Smooth muscle cell (in vitro differentiated cells): ENCODE data around the gene INAVA. TPM values are rescaled to one million over a fixed set of nuclear protein-coding genes. Genes with fewer than 3 reads are reported as not detected.

Source experiments
- DNase-seq: peaks from one replicate; lab custom pipeline; 2025; ENCODE audit not compliant: unreplicated experiment; lab: John Stamatoyannopoulos, UW
- H2AFZ ChIP-seq: fragments of 200-600 bp; sonication (generic); 2 replicates; pipeline ENCODE4 v1.6.0; 2016; ENCODE audit warnings: antibody characterized with exemption, low read depth, mild to moderate bottlenecking
- H3F3A ChIP-seq: fragments of 200-600 bp; sonication (generic); 2 replicates; pipeline ENCODE4 v1.6.0; 2017; ENCODE audit warnings: antibody characterized with exemption, low read depth
- H3K27ac ChIP-seq: fragments of 200-600 bp; sonication (generic); 2 replicates; pipeline ENCODE4 v1.5.1; 2016; ENCODE audit warnings: low read depth, mild to moderate bottlenecking
- H3K27me3 ChIP-seq: fragments of 200-600 bp; sonication (generic); 2 replicates; pipeline ENCODE4 v1.6.1; 2016; ENCODE audit warnings: low read depth, mild to moderate bottlenecking
- H3K36me3 ChIP-seq: fragments of 200-600 bp; sonication (generic); 2 replicates; pipeline ENCODE4 v1.5.1; 2016; ENCODE audit warnings: low read depth
- H3K4me1 ChIP-seq: fragments of 200-600 bp; sonication (generic); 2 replicates; pipeline ENCODE4 v1.5.1; 2016; ENCODE audit warnings: low read depth
- H3K4me2 ChIP-seq: fragments of 200-600 bp; sonication (generic); 2 replicates; pipeline ENCODE4 v1.6.0; 2016; ENCODE audit warnings: mild to moderate bottlenecking
- H3K4me3 ChIP-seq: fragments of 200-600 bp; sonication (generic); 2 replicates; pipeline ENCODE4 v1.5.1; 2016; ENCODE audit warnings: mild to moderate bottlenecking
- H3K79me2 ChIP-seq: fragments of 200-600 bp; sonication (generic); 2 replicates; pipeline ENCODE4 v1.6.0; 2016; ENCODE audit warnings: low read depth, mild to moderate bottlenecking
- H3K9ac ChIP-seq: fragments of 200-600 bp; sonication (generic); 2 replicates; pipeline ENCODE4 v1.6.0; 2016; ENCODE audit warnings: low read depth
- H3K9me3 ChIP-seq: fragments of 200-600 bp; sonication (generic); replicated peaks from 2 replicates; pipeline ENCODE4 v1.5.1; 2016; ENCODE audit warnings: low read depth
- H4K20me1 ChIP-seq: fragments of 200-600 bp; sonication (generic); 2 replicates; pipeline ENCODE4 v1.6.0; 2016; ENCODE audit warnings: low read depth
- WGBS: methylation state at CpG from one replicate; pipeline ENCODE4 v1.1.7; 2016; ENCODE audit warnings: low lambda C conversion rate; 5-methylcytosine and 5-hydroxymethylcytosine counted together
- polyA plus RNA-seq: library from polyadenylated mRNA; unstranded; fragments of >200 nt; fragmentation: Nextera tagmentation; extraction: Ambion mirVana; gene quantifications from 2 replicates; pipeline ENCODE4 v1.2.1, GENCODE V29; 2016
- total RNA-seq: library from RNA; depleted of rRNA; stranded (reverse); fragments of >200 nt; gene quantifications from 2 replicates; pipeline ENCODE4 v1.2.3, GENCODE V29; 2014
- TF ChIP-seq, protein P1 (sequence below): fragments of 200-600 bp; sonication (generic); IDR thresholded peaks from 2 replicates; pipeline ENCODE4 v1.5.1; 2017; ENCODE audit warnings: borderline replicate concordance, mild to moderate bottlenecking, antibody characterized with exemption; ENCODE audit not compliant: insufficient read depth, poor library complexity, severe bottlenecking

The INAVA gene
- total and polyA plus RNA-seq, 2 experiments from 2014 or later, result 10.1 to 16.9 TPM

DNA sequence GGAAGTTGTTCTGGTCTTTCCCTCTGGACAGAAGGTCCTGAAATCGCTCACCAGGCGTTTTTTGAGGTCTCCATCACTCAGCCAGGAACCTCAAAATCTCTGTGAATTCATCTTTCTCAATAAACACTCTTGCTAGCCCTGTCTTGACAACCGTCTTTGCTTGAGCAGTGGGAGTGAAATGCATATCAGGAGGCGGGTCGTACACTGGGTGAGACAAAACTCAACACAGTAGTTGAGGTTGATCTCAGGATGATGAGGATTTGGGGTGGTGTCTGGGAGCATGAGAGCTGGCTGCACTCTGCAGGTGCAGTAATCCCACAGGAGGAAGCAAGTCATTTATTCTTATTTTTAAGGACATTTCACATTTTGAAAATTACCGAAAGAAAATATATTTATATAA, 20.0 kb upstream of the INAVA start:
- H3K4me3 ChIP-seq, result no peak overlapping the region
- no peak overlapping the region for H2AFZ ChIP-seq
- no peaks in the 10 kb centered on the region for H3K27me3 ChIP-seq
- TF ChIP-seq, protein P1, sequence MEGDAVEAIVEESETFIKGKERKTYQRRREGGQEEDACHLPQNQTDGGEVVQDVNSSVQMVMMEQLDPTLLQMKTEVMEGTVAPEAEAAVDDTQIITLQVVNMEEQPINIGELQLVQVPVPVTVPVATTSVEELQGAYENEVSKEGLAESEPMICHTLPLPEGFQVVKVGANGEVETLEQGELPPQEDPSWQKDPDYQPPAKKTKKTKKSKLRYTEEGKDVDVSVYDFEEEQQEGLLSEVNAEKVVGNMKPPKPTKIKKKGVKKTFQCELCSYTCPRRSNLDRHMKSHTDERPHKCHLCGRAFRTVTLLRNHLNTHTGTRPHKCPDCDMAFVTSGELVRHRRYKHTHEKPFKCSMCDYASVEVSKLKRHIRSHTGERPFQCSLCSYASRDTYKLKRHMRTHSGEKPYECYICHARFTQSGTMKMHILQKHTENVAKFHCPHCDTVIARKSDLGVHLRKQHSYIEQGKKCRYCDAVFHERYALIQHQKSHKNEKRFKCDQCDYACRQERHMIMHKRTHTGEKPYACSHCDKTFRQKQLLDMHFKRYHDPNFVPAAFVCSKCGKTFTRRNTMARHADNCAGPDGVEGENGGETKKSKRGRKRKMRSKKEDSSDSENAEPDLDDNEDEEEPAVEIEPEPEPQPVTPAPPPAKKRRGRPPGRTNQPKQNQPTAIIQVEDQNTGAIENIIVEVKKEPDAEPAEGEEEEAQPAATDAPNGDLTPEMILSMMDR, result no peak
- no peak for DNase-seq
- no peaks in the 10 kb centered on the region for H4K20me1 ChIP-seq
- no peak overlapping the region for H3K27ac ChIP-seq
- no peak overlapping the region for H3K4me2 ChIP-seq
- no peaks in the 10 kb centered on the region for H3K4me1 ChIP-seq
- no peaks in the 10 kb centered on the region for H3K9me3 ChIP-seq
- no peaks in the 10 kb centered on the region for H3K79me2 ChIP-seq
- H3F3A ChIP-seq, result no peaks in the 10 kb centered on the region
- no peaks in the 10 kb centered on the region for H3K36me3 ChIP-seq
- WGBS, result 81% methylated on average over 6 of the region's 6 CpGs
- no peak overlapping the region for H3K9ac ChIP-seq

DNA sequence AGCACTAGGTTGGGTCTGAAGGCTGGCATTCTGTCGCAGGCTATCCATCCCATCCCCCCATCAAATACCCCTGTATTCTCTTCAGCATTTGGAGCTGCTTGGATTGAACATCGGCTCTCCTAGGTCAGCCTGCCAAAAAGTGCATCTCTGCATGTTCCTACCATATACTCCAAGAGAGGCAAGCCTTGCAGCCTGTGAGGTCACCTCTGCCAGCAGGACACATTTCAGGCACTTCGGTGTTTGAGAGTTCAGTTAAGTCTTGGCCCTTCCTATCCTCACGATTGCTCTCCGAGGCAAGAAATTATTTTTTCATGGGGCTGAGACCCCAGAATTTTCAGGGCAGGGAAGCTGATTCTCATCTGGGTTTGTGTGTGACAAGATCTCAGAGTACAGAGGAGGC, 19.3 kb upstream of the INAVA start:
- no peak overlapping the region for H2AFZ ChIP-seq
- H3K4me2 ChIP-seq, result no peak overlapping the region
- no peaks in the 10 kb centered on the region for H3K27me3 ChIP-seq
- no peaks in the 10 kb centered on the region for H3K9me3 ChIP-seq
- no peak for DNase-seq
- H3K27ac ChIP-seq, result no peak overlapping the region
- H3K4me3 ChIP-seq, result no peak overlapping the region
- H3K79me2 ChIP-seq, result no peaks in the 10 kb centered on the region
- no peaks in the 10 kb centered on the region for H3K36me3 ChIP-seq
- H3K4me1 ChIP-seq, result no peaks in the 10 kb centered on the region
- no peak overlapping the region for H3K9ac ChIP-seq
- H4K20me1 ChIP-seq, result no peaks in the 10 kb centered on the region
- TF ChIP-seq, protein P1, result no peak
- no peaks in the 10 kb centered on the region for H3F3A ChIP-seq
- WGBS, result 88% methylated on average over 5 of the region's 5 CpGs

DNA sequence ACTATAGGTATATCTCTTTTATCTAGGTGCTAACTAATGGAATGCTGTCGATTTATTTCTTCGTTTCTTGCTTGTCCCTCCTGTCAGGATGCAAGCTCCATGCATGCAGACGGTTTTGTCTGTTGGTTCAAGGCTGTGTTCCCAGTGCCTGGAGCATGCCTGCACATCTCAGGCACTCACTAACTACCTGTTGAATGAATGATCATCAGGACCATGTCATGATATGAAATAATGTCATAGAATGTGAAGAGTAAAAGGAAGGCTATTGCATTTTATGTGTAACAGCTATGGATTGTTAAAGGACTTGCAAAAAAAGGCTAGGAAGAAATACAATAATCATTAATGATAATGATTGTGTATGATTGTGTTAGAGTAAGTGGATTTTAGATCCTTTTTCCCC, 17.7 kb upstream of the INAVA start:
- DNase-seq, result no peak
- Histone ChIP-seq H3K27ac (no peak overlapping the region), H3K4me3 (no peak overlapping the region), H2AFZ (no peak overlapping the region), H3K27me3 (no peaks in the 10 kb centered on the region), H4K20me1 (no peaks in the 10 kb centered on the region), H3K4me2 (no peak overlapping the region), H3F3A (no peaks in the 10 kb centered on the region), H3K4me1 (no peaks in the 10 kb centered on the region), H3K36me3 (no peaks in the 10 kb centered on the region), H3K79me2 (no peaks in the 10 kb centered on the region), H3K9ac (no peak overlapping the region), H3K9me3 (no peaks in the 10 kb centered on the region)
- TF ChIP-seq, protein P1, result no peak
- 92% methylated on average over 3 of the region's 3 CpGs for WGBS

DNA sequence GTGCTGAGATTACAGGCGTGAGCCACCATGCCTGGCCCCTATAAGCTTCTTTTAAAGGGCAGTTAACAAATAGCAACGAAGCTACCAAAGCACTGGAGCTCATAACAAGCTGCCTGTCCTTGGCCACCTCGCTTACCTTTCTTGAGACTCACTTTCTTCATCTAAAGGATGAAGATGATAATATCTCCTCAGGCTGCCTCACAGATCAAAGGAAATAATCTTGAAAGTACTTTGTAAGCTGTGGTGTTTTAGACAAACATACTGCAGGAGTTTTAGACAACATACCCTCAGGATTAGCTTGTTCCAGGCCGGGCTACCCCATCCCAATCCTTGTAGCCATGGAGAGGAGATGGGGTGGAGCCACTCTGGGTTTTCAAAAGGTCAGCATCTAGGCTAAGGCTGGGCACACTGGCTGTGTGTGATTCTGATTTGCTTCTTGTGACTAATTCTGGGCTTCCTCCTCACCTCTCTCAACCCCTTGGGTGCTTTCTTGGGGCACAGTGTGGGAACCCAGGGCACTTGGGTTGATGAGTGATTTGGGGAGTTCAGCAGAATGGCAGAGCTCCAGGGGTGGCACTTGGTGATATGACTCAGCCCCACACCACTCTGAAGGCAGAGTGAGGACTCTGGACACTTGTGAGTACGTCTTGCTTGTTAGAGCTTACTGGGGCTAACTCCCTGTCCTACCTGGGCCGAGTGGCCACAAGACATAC, 16.7 kb upstream of the INAVA start:
- WGBS, result 88% methylated on average over 6 of the region's 6 CpGs
- no peaks in the 10 kb centered on the region for H4K20me1 ChIP-seq
- no peaks in the 10 kb centered on the region for H3K27me3 ChIP-seq

More for the DNA sequence above, 16.7 kb upstream of the INAVA start:
- Histone ChIP-seq H3F3A (no peaks in the 10 kb centered on the region), H3K4me3 (no peak overlapping the region), H2AFZ (no peak overlapping the region), H3K9ac (no peak overlapping the region), H3K79me2 (no peaks in the 10 kb centered on the region), H3K4me2 (no peak overlapping the region), H3K27ac (no peak overlapping the region), H3K4me1 (no peaks in the 10 kb centered on the region), H3K9me3 (no peaks in the 10 kb centered on the region), H3K36me3 (no peaks in the 10 kb centered on the region)
- TF ChIP-seq, protein P1, result no peak
- no peak for DNase-seq
